ENCODE measurements around the gene SRPK2.
"Not testable (repeated sequence)": the region's sequence is repeated elsewhere in the genome, so short reads cannot be mapped to it uniquely, and the experiment has no call there.

The SRPK2 gene

DNA sequence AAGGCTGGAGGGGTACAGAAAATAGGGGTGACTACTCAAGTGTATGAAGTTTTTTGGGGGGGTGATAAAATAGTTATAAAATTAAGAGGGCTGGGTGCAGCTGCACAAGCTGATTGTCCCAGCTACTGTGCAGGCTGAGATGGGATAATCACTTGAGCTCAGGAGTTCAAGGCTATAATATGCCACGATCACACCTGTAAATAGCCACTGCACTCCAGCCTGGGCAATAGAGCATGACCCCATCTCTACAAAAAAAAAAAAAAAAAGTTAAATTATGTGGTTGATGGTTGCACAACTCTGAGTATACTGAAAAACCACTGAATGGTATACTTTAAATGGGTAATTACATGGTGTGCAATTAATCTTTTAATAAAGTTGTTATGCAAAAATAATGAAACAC is 172.9 kb downstream of the SRPK2 start:
- no peak for DNase-seq

DNA sequence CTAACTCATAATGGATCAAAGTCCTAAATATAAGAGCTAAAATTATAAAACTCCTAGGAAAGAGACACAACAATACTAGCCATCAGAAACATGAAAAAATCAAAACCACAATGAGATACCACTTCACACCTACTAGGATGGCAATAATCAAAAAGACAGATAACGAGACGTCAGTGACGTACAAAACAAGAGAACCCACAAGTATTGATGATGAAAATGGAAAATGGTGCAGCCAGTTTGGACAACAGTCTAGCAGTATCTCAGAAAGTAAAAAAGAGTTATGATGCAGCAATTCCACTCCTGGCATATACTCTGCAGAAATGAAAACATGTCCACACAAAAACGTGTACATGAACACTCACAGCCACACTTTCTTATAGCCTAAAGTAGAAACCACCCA is 173.5 kb downstream of the SRPK2 start:
- DNase-seq, result no peak

DNA sequence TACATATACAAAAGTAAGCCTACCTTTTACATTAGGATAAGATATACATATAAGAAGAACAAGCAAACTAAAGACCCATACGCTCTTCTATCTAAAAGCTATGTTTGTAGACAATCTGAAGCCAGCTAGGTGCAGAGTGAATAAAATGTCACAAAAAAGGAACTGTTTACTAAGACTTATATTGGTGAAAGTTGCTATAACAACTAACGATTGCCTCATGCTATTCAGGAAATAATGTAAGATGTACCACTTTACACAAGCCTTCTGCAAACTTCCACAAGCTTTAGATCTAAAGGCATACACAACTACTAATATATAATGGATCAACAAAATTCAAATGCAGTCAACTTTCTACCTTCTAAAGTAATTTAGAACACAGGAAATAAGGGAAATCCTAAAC is 175.1 kb downstream of the SRPK2 start:
- DNase-seq, result no peak

DNA sequence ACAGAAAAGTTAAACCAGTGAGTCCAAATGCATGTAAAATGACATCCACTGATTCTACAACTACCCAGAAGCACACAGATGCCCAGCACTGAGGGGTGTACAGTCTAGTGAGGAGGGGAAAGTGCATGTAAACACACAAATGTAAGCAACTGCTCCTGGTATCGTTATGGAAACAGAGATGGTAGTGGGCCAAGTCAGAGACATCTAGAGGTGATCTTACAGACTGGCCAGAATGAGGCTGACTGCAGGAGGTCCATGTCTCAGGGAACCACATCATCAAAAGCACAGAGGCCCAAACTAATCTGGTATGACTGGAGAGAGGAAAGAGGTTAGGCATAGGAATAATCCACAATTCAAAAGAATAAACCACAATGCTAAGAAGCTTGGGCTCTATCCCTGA is 176.5 kb downstream of the SRPK2 start:
- no peak for DNase-seq

DNA sequence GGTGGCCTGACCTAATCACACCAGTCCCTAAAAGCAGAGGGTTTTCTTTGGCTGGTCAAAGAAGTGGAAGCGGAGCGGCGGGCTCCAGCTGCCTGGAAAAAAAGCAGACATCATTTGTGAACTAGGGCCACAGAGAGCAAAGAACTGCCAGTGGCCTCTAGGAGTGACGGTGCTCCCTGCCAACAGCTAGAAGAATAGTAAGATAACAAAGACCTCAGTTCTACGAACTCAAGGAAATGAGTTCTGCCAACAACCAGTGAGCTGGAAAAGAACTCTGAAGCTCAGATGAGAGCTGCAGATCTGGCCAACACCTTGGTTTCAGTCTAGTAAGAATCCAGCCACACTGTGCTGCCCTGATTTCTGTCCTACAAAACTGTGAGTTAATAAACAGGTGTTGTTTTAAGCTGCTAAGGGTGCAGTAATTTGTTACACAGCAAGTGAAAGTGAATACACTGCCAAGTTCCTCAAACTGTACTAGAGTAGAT is 178.0 kb downstream of the SRPK2 start:
- DNase-seq, result peak; percentile 19

DNA sequence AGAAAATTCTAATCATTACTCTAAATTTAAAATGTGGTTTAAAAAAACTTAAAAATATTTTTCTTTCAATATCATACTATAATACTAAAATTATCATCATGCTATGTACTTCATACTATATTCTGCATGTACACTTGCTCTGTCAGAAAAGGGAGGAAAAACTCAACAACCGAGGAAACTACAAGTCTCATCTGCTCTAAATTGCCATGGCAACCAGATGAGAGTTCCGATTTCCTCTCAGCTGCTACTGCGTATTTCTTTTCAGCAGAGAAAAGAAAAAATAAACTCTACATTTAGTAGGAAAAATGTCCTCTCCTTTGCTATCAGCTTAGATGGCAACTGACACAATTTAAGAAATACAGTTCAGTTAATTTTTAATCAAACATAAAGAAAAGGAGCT is 178.9 kb downstream of the SRPK2 start:
- DNase-seq, result peak; percentile 53

DNA sequence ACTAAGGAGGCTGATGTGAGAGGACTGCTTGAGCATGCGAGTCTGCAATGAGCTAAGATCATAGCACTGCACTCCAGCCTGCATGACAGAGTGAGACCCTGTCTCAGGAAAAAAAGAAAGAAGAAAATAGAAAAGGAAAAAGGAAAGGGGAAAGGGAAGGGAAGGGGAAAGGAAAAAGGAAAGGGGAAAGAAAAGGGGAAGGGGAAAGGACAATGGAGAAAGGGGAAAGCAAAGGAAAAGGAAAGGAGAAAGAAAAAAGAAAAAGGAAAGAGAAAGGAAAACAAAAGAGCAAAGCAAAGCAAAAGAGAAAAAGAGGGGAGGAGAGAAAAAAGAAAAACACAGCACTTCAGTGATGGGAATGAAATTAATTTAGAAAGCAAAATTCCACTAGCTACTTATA is 179.3 kb downstream of the SRPK2 start:
- no peak for DNase-seq

DNA sequence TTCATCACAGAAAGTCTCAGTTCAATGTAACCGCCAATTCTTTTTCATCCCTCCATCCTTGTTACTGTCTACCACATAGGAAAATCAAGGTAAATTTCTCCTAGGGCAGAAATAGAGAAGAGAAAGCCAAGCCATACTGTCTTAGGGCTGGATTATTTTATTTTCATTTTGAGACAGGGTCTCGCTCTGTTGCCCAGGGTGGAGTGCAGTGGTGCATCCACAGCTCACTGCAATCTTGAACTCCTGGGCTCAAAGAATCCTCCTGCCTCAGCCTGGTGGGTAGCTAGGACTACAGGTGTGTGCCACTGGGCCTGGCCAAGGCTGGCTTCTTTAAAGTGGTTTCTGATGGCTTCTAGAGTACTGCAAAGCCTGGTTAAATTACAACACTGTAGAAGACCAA is 181.7 kb downstream of the SRPK2 start:
- no peak for DNase-seq

DNA sequence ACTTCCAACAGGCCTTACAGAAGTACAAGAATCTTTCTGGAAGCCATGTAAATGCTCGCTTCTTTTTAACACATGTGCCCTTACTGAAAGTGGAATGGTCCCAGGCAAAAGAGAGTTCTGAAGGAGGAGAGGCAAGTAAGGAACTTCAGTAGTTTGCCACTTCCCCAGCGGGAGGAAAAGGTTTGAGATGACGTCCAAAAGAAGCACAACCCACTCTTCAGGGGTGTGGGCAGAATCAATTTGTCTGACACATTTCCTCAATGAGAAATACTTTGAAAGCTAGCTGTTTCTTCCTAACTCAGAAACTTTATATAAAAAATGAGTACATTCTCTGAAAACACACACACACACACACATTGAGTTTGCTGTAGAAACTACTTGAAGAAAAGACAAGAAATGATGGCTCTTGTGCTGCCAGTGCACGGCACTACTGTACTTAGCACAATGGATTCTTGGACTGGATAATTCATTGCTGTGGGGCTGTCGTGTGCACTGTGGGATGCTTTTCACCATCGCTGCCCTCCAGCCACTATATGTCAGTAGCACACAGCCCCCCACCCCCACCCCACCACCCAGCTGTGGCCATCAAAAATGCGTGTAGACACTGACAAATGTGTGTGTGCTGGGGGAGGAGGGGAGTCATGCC is 183.0 kb downstream of the SRPK2 start:
- no peak for DNase-seq

DNA sequence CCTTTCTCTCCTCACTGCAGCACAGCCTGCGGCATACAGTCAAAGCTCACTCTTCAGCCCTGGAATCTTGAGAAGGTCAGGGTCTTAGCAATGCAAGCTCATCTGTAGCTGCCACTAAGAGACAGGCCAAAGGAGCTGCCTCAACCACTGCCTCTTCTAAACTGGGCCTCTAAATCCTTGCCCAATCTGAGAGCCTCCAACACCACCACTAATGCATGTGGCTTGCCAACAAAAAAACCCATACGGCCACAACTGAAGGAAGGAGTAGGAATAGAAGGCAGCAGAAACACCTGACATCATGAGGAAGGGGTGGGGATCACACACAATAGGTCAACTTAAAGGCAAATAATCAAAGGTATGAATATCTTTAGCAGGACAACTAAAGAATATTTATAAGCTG is 183.8 kb downstream of the SRPK2 start:
- no peak for DNase-seq

DNA sequence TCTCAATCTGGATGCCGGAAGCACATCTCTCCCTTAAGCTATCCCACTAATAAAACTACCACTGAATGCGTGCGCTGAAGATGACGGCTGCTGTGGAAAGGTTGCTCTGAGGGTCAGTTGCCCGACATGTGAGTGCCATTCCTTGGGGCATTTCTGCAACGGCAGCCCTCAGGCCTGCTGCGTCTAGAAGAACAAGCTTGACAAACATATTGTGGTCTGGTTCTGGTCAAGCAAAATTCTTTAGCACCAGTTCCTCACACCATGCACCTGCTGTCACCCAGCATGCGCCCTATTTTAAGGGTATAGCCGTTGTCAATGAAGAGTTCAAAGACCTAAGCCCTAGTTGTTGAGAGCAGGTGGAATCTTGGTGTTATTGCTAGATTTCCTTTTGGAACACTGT is 184.2 kb downstream of the SRPK2 start:
- no peak for DNase-seq

DNA sequence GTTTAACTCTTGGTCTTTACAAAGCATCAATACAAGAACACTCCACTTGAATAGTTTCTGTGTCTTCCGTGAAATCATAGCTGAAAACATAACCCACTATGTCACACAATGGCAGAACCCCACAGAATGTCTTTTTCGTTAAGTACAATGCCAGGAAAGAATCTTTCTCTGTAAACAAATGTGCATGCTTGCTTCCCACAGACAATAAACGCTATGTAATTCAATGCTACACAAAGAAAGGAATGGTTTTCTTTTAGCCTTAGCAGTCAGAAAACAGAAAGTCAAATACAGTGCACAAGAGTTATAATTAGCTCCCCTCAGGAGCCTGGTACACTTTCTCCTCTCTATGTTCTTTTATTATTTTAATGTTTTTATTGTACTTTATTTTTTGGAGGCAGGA is 186.1 kb downstream of the SRPK2 start:
- peak; percentile 85 for DNase-seq

DNA sequence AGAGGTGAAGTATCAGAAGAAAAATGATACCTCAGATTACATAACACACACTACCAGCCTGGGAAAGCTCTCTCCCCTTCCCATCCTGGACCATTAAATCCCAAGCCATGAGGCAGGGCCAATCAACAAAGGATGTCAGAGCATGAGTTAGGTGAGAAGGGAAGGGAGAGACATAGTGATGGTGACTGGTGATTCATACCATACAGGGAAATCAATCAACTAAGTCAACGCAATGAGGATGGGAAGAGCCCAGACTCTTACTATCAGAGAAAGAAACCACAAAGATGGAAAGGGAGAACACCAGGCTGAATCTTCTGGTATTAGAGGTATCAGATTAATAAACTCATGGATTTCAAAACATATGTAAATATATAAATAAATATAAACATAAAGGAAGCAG is 189.3 kb downstream of the SRPK2 start:
- no peak for DNase-seq

DNA sequence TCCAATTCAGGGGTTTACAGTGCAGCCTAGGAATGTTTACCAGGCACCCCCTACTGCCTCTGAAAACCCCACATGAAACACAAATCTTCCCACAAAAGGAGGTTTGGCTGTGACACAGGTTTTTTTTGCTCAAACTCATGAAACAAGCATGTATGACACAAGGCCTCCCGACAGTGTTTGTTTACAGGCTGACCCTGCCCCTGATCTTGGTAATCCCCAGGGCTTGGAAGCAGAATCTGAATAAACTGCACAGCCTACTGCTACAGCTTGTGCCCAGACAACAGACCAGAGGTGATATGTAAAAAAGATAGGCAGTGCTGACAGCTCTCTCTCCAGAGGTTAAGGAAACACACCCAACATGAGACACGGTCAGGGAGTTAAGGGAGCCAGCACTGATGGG is 190.5 kb downstream of the SRPK2 start:
- DNase-seq, result no peak

DNA sequence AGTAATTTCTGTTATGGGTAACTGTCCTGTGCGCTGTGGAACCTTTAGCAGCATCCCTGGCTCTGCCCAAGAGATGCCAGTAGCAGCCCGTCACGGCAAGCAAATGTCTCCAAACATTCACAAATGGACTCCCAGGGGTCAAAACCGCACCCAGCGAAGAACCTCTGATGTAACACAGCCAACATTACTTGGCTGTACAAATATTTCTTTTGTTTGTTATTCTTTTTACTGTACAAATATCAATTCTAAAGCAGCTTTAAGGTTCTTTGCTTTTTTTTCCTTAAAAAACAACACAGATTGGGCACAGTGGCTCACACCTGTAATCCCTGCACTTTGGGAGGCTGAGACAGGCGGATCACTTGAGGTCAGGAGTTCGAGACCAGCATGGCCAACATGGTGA is 192.2 kb downstream of the SRPK2 start:
- no peak for DNase-seq

DNA sequence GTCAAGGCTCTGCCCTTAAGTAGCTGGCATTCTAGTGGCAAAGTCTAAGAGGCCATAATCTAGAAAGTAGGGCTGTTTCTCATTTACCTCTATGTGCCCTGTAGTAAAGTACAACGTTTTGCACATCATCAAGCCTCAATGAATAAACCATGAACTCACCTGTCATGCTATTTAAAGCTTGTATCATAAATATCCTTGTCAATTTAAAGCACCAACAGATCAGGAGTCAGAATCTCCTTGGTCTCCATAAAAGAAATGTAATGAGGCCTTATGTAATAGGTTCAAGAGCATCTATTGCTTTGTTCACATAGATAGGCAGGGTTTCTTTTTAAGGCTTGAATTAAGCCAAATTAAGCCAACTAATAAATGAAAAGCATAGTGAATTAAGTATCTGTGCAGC is 192.8 kb downstream of the SRPK2 start:
- DNase-seq, result no peak

DNA sequence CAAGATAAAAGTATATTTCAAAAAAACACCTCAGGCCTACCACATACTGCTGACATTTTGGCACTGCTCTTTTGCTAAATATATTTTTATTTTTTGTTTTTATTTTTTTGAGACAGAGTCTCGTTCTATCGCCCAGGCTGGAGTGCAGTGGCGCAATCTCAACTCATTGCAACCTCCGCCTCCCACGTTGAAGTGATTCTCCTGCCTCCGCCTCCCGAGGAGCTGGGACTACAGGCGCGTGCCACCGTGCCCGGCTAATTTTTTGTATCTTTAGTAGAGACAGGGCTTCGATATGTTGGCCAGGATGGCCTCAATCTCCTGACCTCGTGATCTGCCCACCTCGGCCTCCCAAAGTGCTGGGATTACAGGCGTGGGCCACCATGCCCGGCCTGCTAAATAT is 193.8 kb downstream of the SRPK2 start:
- DNase-seq, result not testable (repeated sequence)

DNA sequence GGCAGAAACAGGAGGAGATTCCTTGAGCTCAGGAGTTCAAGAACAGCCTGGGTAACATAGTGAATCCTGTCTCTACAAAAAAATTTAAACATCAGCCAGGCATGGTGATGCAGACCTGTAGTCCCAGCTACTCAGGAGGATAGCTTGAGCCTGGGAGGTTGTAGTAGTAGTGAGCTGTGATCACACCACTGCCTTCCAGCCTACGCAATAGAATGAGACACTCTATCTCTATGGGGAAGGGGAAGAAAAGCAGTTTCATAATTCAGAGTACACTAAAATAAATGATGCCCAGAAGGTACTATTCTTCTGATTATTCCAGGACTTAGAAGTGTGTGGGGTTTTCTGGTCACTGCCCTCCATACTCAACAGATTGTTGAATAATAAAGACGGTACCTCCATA is 197.4 kb downstream of the SRPK2 start:
- DNase-seq, result no peak

DNA sequence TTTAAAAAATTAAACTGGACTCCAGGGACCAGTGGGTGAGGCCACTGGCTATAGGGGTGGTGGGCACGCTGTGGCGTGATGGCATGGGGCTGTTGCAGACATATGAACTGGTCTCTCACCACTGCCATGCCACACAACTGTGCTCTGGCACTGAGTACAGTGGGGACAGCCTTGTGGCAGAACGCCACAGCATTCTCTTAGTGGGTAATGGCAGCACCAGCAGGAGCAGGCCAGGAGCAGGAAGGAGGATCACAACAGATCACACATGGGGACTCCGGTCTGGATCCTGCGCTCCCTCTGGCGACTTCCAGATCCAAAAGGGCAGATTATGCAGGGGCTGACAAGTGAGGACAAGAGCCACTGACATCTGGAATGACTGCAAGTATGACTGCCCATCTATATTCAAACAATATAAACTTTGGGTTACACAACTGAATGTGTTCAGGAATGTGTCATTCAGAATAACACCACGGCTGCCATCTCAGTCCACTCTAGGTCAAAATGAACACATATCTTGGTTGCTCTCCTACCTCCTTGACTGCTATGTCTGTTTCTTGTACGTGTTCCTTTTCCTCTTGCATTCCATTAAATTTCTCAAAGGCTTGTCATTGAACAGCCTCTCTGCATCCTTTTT is 198.7 kb downstream of the SRPK2 start:
- no peak for DNase-seq

DNA sequence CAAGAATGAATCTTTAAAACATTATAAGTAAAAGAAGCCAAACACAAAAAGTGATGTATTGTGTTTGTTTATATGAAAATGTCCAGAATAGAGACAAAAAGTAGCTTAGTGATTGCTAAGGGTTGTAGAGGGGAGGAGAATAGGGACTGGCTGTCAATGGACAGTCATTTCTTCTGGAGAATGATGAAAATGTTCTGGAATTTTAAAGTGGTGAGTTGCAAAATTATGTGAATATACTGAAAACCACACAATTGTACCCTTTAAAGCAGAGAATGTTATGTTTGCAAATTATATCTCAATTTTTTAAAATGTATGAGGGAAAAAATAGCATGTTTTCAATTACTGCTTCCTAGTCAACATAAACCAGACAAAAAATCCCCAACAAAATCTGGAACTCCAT is 200.5 kb downstream of the SRPK2 start:
- DNase-seq, result no peak

DNA sequence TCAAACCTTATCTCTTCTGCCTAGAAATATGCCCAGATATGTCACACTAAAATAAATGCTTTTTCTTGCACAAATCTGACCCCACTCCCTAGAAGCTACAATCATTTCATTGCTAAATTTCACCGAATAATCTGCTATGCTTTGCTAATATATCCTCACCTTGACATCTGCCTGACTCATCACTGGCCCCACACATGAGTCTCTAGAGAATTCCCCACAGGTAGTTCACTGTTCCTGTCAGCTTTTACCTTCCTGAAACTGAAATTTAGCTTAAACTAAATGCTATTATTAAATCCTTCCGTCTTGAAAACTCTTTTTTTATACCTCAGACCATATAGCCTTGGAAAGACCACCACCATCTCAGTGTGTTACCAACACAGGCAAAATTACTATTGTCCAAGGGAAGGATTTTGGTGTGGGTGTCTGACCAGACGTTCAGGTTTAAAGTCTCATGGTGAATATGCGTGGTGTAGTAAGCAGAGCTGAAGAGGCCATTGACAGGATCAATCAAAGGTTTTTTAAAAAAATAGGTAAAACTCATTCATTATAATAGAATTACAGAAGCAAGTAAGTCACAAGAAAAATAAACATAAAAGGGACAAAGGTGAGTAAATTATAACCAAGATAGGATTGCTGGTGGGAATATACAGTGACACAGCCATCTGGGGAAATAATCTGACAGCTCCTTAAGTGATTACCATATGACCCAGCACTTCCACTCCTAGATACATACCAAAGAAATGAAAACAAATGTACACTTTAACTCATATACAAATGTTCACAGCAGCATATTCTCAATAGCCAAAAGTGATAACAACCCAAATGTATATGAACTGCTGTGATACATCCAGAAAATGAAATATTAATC is 201.2 kb downstream of the SRPK2 start:
- DNase-seq, result no peak

DNA sequence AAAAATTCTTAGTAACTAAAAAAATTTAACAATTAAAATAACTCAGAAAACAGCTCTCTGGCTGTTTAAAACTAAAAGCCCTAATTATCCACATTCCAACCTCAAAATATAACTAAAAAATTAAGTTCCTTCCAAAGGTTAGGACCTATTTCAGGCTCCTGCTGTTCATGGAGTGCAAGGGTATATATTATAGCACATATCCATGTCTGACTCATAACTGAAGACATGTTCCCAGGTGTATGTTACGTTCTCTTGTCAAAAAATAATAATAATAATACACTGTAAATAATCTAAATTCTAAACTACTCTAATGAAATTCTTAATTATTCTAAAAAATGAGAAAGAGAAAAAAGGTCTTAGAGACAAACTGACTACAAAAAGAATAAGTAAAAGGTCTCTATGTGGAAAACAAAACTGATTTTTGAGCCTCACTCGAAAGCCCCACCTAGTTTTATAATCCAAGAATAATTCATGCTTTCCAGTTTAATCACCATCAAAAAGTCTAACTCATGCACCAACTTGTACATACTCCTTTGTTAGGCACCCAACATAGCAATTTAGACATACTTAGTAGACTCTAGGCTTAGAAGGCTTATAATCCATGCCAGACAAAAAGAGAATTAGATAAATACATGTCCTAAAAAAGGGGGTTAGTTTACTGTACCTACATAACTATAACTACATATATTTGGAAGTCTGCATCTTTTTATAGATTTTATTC is 203.3 kb downstream of the SRPK2 start:
- DNase-seq, result no peak

DNA sequence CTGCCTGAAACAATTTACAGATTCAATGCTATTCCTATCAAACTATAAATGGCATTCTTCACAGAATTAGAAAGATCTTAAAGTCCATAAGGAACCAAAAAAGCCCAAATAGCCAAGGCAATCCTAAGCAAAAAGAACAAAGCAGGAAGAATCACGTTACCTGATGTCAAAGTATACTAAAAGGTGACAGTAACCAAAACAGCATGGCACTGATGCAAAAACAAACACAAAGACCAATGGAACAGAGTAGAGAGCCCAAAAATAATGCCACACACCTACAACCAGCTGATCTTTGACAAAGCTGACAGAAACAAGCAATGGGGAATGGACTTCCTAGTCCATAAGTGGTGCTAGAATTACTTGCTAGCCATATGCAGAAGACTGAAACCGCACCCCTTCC is 208.7 kb downstream of the SRPK2 start:
- DNase-seq, result no peak
